ENCODE data around the gene WDR73.

- TF ChIP-seq, protein P1, sequence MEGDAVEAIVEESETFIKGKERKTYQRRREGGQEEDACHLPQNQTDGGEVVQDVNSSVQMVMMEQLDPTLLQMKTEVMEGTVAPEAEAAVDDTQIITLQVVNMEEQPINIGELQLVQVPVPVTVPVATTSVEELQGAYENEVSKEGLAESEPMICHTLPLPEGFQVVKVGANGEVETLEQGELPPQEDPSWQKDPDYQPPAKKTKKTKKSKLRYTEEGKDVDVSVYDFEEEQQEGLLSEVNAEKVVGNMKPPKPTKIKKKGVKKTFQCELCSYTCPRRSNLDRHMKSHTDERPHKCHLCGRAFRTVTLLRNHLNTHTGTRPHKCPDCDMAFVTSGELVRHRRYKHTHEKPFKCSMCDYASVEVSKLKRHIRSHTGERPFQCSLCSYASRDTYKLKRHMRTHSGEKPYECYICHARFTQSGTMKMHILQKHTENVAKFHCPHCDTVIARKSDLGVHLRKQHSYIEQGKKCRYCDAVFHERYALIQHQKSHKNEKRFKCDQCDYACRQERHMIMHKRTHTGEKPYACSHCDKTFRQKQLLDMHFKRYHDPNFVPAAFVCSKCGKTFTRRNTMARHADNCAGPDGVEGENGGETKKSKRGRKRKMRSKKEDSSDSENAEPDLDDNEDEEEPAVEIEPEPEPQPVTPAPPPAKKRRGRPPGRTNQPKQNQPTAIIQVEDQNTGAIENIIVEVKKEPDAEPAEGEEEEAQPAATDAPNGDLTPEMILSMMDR (conservative IDR thresholded peaks at IDR 0.05 in 1 of 2, IDR thresholded peaks at IDR 0.05 in 1 of 2; ENCODE audit: extremely low read depth in 1 of 2, insufficient read depth in 1 of 2, low read depth in 1 of 2, low read length in 2 of 2): no peak
- no peak for TF ChIP-seq EZH2 (IDR thresholded peaks at IDR 0.05; ENCODE audit: borderline replicate concordance, low read length)
These were observed 17.1 kb upstream of the WDR73 start for GRCh38 chr15:84671211-84671610.
